DND-41 (cell line): Measurements from ENCODE around the gene TYMS.

ENCODE experiments used
- CTCF ChIP-seq: IDR thresholded peaks from 2 replicates; pipeline ENCODE4 v1.5.1; 2012; ENCODE audit warnings: borderline replicate concordance, low read length, moderate library complexity, mild to moderate bottlenecking; ENCODE audit not compliant: poor library complexity, severe bottlenecking; ENCODE audit errors: extremely low read depth
- EZH2 ChIP-seq: IDR thresholded peaks from 3 replicates; pipeline ENCODE4 v1.6.1; 2012; ENCODE audit warnings: borderline replicate concordance, low read depth, mild to moderate bottlenecking, moderate library complexity, low read length, inconsistent platforms; ENCODE audit not compliant: severe bottlenecking

DNA sequence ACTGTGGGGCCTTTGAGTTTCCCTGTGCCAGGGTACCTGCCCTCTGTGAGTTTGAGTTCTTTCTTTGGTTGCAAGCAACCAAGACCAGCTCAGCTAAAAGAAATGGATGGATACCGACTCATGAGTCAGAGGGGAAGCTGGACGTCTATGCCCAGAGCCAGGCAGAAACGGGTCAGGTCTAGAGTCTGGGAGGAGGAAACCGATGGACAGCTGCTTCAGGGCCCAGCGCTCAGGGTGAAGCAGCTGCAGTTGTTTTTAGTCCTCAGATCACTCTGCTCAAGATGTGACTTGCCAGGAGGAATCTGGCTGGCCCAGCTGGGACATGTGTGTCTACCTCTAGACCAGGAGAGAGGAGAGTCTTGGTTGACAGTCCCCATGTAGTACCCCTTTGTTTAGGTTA, 10.1 kb upstream of the TYMS start:
- TF ChIP-seq EZH2 (no peak), CTCF (no peak)
